ENCODE measurements around the gene STAG1.

GRCh38 chr3:136703429-136703828 lies 48.7 kb downstream of the STAG1 start:
- TF ChIP-seq, protein P1, sequence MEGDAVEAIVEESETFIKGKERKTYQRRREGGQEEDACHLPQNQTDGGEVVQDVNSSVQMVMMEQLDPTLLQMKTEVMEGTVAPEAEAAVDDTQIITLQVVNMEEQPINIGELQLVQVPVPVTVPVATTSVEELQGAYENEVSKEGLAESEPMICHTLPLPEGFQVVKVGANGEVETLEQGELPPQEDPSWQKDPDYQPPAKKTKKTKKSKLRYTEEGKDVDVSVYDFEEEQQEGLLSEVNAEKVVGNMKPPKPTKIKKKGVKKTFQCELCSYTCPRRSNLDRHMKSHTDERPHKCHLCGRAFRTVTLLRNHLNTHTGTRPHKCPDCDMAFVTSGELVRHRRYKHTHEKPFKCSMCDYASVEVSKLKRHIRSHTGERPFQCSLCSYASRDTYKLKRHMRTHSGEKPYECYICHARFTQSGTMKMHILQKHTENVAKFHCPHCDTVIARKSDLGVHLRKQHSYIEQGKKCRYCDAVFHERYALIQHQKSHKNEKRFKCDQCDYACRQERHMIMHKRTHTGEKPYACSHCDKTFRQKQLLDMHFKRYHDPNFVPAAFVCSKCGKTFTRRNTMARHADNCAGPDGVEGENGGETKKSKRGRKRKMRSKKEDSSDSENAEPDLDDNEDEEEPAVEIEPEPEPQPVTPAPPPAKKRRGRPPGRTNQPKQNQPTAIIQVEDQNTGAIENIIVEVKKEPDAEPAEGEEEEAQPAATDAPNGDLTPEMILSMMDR (IDR thresholded peaks at IDR 0.05) = no peak
- TF ChIP-seq, protein P2, sequence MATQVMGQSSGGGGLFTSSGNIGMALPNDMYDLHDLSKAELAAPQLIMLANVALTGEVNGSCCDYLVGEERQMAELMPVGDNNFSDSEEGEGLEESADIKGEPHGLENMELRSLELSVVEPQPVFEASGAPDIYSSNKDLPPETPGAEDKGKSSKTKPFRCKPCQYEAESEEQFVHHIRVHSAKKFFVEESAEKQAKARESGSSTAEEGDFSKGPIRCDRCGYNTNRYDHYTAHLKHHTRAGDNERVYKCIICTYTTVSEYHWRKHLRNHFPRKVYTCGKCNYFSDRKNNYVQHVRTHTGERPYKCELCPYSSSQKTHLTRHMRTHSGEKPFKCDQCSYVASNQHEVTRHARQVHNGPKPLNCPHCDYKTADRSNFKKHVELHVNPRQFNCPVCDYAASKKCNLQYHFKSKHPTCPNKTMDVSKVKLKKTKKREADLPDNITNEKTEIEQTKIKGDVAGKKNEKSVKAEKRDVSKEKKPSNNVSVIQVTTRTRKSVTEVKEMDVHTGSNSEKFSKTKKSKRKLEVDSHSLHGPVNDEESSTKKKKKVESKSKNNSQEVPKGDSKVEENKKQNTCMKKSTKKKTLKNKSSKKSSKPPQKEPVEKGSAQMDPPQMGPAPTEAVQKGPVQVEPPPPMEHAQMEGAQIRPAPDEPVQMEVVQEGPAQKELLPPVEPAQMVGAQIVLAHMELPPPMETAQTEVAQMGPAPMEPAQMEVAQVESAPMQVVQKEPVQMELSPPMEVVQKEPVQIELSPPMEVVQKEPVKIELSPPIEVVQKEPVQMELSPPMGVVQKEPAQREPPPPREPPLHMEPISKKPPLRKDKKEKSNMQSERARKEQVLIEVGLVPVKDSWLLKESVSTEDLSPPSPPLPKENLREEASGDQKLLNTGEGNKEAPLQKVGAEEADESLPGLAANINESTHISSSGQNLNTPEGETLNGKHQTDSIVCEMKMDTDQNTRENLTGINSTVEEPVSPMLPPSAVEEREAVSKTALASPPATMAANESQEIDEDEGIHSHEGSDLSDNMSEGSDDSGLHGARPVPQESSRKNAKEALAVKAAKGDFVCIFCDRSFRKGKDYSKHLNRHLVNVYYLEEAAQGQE (IDR thresholded peaks at IDR 0.05; ENCODE audit: insufficient read depth in 1 of 2, low read depth in 2 of 2, low read length in 1 of 2) = no peak
- no peak for TF ChIP-seq SIN3A (IDR thresholded peaks at IDR 0.05; ENCODE audit: borderline replicate concordance, insufficient read depth, low read depth, low read length)
- TF ChIP-seq POLR2AphosphoS5 (IDR thresholded peaks at IDR 0.05; ENCODE audit: low read depth, low read length) = no peak

Measured in Panc1 (cell line).